Peyer's patch (tissue), 4 donors: ENCODE results near the gene DCAF11.

ENCODE experiments used
- POLR2A ChIP-seq, 2 donors: fragments of 450-650 bp; IDR thresholded peaks; one replicate each; pipeline ENCODE4 v1.5.1; 2017; ENCODE audit warnings: antibody characterized with exemption in 2 of 2, mild to moderate bottlenecking in 2 of 2, moderate library complexity in 2 of 2
- TF ChIP-seq, protein P1 (sequence below), 6 experiments: fragments of 450-650 bp in 4 of 6; fragments of 200-600 bp in 2 of 6; sonication (generic) in 1 of 6; IDR thresholded peaks; one replicate each; pipeline ENCODE4 v1.5.1; 2017 to 2019; ENCODE audit warnings: antibody characterized with exemption in 6 of 6, mild to moderate bottlenecking in 3 of 6, moderate library complexity in 1 of 6

DNA sequence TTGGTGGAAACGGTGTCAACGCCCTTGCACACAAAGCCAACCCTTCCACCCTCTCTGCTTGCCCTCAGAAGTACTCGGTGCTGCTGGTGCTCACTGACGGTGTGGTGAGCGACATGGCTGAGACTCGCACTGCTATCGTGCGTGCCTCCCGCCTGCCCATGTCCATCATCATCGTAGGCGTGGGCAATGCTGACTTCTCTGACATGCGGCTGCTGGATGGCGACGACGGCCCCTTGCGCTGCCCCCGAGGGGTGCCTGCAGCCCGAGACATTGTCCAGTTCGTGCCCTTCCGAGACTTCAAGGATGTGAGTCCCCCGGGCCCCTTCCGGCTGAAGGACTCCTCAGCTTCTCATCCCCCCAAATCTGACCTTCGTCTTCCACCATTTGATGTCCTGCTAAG lies 37.5 kb upstream of the DCAF11 start:
- TF ChIP-seq POLR2A (IDR thresholded peaks at IDR 0.05) = no peak
- TF ChIP-seq, protein P1, sequence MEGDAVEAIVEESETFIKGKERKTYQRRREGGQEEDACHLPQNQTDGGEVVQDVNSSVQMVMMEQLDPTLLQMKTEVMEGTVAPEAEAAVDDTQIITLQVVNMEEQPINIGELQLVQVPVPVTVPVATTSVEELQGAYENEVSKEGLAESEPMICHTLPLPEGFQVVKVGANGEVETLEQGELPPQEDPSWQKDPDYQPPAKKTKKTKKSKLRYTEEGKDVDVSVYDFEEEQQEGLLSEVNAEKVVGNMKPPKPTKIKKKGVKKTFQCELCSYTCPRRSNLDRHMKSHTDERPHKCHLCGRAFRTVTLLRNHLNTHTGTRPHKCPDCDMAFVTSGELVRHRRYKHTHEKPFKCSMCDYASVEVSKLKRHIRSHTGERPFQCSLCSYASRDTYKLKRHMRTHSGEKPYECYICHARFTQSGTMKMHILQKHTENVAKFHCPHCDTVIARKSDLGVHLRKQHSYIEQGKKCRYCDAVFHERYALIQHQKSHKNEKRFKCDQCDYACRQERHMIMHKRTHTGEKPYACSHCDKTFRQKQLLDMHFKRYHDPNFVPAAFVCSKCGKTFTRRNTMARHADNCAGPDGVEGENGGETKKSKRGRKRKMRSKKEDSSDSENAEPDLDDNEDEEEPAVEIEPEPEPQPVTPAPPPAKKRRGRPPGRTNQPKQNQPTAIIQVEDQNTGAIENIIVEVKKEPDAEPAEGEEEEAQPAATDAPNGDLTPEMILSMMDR (IDR thresholded peaks at IDR 0.05) = no peak
